Stimulated activated CD8-positive, alpha-beta memory T cell treated with anti-CD3 and anti-CD28 coated beads, Interleukin-12 subunit alpha, Interleukin-12 subunit beta, amount 100 ng/mL, for 24 hours (primary cell): Measurements from ENCODE around the gene DNAJC1.
"Not testable (repeated sequence)": the region's sequence is repeated elsewhere in the genome, so short reads cannot be mapped to it uniquely, and the experiment has no call there.

Experiments used
- DNase-seq: peaks from one replicate; pipeline ENCODE4 v3.0.0-alpha.2; 2020; ENCODE audit errors: extremely low read depth

Gene DNAJC1

DNA sequence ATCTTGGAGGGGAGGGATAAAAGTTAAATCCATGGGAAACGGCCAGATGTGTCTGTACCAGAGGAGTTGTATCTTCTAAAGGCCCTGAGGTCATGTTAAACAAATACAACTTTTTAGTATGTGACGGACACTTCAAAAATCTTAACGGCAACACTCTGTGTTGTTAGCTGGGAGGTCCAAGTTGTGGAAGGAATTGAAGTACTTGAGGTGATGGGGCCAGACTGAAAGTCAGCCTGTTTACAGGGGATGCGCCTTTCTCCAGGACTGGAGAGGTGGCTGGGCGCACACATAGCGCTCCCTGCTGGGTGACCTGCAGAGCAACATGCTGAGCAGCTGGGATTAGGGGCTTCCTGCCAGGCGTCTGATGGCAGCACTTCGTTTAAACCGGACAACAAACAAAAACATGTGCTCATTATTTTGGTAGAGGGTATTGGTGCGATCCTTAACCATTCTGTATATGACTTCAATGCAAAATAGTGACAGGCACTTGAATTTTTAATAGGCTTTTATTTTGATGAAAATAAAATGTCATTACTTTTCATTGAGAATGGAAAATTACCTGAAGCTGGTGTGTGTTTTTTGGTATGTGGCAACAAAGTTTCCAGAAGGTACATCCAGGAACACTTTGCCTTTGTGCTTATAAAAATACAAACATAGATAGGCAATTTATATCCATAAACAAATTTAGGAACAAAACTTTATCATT is 271.3 kb downstream of the DNAJC1 start:
- DNase-seq, result no peak

DNA sequence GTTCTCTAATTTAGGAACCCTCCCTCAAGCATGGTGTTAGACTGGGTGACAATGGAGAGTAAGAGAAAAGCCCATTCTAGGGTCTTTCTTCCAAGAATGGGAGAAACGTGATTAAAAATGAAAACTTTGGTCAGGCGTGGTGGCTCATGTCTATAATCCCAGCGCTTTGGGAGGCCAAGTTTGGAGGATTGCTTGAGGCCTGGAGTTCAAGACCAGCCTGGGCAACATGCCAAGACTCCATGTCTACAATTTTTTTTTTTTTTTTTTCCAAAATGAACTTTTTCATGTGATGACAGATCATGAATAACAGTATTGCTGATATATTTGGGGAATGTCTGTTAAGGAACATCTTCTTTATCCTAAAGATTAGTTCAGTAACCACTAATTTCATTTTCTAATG is 274.9 kb downstream of the DNAJC1 start:
- DNase-seq, result no peak

DNA sequence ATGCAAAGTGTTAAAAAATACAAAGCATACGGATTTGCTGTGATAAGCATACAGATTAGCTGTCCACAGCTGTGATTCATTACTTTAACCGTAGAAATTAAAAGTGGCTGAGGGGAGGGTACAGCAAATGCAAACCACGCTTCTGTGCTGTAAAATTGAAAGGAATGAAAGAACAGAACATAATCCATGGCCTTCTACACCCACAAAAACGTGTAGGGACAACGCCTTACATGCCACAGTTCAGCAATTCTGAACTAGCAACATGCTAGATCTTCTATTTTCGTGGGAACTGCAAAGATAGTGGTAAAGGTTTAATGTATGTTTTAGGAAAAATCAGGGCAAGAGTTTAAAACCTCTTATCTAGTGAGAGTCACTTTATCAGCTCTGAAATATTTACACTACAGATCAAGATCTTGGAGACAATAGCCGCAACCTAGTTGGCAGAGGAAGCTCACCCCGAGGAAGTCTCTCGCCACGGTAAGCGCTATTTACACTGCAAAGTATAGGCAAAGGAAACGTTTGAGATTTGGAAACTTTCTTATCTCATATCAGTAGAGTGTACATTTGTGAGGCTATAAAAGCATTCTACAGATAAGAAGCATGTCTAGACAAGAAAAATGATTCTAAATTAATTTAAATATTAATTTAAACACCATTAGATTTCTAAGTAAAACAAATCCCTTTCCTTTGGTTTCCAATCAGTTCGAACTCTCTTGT is 275.9 kb downstream of the DNAJC1 start:
- no peak for DNase-seq

DNA sequence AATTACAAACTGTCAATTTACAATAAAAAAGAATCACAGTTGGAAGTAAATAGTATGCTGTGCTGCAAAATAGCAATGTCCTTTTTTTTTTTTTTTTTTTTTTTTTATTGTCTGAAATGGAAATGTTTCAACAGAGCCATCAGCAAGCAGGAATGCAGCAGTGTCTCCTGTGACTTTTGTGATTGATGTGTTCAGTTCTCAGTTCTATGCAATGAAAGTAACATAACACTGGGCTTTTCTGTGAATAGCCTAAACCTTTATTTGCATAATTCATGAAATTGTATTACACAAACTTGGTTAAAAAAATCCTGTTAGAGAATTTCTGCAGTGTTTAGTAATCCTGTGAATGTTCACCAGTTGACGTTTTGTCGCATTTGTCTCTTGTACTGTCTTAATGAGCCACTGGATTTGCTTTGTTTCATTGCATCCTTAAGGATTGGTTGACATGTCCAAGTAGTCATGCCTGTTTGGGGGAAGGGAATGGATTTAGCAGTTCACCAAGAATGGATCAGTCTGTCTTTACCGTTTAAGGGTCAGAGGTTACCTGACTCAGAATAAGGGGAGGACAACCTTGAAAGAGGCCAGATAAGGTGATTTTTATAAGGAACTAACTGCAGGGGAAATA is 276.8 kb downstream of the DNAJC1 start:
- DNase-seq, result no peak

DNA sequence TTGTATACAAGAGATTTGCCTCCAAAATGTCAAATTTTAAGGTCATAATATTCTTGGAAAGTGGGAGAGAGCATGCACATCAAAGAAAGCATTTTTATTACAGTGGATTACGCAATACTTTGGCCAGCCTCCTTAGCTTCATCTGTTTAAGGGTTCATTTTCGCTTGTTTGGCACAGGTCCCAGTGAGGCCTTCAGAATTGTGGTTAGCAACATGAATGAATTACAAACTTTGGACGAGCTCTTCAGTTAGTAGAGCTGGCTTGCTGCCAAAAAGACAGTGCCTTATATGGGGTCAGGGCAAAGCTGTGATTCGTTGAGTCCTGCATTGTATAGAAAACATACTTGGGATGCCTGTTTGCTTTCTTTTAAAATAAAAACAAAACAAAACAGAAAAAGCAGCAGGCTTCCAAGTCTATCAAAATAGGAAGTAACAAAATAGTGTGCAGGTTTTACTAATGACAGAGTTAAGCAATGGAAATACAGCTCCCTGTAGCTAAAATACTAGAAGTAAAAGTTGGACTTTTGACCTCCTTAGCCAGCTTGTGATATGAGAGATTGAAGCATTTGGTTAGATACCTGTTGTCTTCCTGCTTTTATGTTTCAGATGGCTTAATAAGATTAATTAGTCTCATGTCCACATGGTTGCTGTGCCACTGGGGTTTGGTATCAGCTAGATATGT is 278.7 kb downstream of the DNAJC1 start:
- no peak for DNase-seq

DNA sequence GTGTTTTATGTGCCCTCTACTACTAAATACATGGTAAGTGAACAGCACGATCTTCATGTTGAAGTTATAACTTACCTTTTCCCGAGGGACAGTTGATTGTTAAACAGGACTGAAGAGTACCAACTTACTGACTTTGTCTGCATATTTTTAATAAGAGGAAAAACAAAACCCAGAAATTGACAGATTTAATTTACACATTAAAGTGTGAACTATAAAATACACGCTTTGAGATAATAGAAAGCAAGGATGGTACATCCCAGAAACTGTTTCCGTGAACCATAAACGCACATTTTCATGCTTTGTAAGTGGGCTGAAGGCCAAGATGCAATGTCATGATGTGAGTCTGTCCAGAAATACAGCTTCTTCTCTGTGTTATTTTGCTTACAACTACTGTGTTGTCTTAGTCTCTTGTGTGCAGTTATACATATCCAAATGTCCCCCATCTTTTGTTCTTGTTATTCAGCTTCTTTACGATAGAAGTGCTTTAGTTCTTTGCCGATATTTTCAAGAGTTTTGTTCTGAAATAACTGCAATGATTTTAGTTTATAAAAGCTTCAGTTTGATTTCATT is 279.4 kb downstream of the DNAJC1 start:
- no peak for DNase-seq

DNA sequence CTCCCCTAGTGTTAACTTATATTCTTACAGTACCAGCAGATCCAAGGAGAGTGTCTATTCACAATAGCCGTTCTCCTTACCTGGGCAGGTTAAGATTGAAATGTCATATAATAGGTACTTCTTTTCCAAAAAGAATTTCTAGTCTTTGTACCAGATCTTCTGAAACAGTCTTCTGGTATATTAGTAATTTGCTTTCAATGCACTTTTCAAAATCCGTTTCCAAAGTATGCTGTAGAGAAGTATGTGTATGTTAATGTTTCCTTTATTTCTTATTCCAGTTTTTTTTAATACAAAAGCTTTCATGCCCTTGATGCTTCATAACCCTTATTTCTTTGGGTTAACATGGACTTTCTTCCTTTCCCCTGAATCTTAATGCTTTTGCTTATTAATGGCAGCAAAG is 281.3 kb downstream of the DNAJC1 start:
- no peak for DNase-seq

DNA sequence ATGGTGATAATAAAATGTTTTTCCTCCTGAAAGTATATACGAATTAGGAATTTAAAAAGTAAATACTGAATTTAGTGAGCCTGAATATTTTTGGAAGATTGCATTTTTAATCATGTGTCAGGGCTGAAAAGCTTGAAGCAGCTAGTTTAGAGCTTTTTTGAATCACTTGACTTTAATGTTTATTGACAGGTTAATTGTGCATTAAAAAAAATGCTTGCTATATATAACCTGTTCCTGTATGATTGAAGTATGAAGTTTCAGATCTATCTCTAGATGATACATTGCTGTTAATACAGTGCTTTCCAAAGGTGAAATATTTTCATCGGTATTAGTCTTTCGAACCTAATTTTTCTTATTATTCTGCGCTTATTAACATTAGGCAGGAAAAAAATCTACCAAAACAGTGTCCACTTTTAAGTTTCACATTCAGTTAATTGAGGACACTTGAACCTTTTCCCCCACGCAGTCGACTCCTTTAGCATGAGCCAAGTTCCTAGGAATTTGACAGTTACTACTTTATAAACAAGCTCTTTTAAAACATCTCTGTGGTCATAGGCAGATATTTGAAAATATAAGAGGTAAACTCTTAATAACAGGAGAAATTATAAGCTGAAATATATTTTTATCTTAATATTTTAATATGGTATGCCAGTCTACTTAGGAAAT is 282.4 kb downstream of the DNAJC1 start:
- DNase-seq, result no peak

DNA sequence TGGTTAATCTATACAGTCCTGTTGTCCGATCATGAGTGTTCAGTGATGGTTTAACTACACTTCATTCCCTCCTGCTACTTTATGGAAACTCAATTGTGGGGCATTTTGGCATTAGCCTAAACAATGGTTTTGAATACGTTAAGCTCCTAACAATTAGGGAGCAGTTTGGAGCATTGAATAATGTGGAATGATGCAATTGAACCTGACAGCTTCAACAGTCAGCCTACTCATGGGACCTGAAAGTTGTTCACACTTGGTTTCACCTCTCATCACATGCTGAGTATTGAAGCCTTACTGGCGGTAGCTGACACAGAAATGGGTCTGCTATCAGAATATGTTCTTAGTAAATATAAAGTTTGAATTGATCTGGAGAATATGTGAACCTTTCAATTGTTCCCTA is 283.4 kb downstream of the DNAJC1 start:
- no peak for DNase-seq

DNA sequence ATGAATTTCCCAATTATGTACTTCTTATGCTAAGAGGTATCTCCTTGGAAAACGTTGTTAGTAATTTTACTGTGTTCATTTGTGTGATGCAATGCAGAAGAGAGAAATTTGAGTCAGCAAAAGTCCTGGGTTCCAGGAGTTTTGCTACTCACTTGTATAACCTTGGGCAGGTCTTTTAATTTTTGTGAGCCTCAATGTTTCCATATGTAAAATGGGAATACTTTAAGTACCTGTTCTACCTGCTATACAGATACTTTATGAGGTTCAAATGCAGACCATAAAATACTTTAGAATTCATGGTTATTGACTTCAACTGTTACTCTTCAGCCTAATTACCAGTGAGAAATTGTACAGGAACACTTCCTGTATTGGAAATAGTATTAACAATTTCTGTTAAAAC is 284.0 kb downstream of the DNAJC1 start:
- DNase-seq, result no peak

DNA sequence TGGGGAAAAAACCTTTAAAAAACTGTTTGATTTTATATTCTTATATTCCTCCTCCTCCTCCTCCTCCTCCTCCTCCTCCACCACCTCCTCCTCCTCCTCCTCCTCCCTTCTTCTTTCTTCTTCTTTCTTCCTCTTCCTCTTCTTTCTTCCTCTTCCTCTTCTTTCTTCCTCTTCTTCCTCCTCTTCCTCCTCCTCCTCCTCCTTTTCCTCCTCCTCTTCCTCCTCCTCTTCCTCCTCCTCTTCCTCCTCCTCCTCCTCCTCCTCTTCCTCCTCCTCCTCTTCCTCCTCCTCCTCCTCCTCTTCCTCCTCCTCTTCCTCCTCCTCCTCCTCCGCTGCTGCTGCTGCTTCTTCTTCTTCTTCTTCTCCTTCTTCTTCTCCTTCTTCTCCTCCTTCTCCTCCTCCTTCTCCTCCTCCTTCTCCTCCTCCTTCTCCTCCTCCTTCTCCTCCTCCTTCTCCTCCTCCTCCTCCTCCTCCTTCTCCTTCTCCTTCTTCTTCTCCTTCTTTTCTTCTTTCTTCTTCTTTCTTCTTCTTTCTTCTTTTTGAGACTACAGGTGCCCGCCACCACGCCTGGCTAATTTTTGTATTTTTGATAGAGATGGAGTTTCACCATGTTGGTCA is 286.0 kb downstream of the DNAJC1 start:
- DNase-seq, result not testable (repeated sequence)

DNA sequence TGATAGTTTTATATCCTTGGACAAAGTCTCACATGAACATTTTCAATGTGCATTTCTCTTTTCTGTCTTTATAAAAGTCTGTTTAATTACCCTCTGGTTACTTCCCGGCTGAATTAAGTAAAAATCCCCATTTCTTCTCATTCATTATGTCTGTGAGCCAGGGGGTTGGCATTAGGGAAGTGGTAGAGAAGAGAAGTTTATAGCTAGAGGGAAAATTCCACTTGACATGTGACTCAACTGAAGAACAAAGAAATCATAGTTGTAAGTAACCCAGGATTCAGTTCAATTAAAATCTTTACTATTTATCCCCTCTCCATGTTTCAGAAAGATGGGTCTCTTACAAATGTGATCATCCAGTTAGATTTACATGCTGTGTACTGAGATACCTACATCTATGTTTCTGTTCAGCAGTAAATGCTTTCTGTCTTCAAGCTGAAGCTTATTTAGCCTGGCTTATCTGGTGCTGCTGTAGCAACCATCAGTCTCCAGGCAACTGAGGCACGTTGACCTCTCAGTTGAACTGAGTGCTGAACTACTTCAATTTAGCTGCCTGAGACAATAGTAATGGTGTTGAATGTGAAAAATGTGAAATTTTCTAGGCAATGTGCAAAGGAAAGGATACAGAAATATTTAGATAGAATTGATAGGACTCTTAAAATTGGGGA is 287.9 kb downstream of the DNAJC1 start:
- DNase-seq, result no peak

DNA sequence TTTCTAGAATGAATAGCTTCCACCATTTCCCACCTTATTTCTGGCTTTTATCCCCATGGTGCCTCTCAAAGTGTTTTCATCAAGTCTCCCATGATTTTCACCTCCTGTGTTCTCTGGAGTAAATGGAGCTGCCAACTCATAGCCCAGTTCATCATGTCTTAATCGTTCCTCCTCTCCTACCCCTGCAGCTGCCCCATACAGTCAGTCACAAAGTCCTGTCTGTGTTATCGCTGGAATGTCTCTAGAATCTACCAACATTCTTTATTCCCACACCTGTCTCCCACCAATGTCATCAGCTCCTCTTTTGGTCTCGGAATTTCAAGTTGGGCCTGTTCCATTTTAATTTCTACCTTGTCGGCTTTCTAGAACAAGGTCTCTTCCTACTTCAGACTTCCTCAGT is 290.6 kb downstream of the DNAJC1 start:
- DNase-seq, result no peak

DNA sequence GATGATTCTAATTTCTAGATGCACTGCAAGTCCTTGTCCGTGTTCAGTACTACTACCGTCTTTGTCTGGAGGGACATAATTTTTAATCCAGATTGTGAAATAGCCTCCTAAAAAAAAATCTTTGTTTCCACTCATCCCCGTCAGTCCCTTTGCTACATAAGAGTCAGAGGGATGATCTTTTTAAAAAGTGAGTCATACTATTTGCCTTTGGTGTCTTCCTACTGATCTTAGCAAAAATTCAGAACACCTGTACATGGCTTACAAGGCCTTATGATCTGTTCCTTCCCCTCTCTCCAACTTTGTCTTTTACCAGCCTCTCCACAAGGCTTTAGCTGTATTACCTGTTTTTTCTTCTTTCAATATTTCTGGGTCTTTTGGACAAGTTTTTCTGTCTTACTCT is 296.0 kb downstream of the DNAJC1 start:
- no peak for DNase-seq
